GM11168 (cell line): Measurements from ENCODE around the gene FASN.

Experiments used
- in situ Hi-C: fragments of 300-500 bp; cut with MboI; formaldehyde crosslinking; loops from one replicate; pipeline ENCODE4 v1.12.0; 2022; ENCODE audit warnings: low sequenced_read_pairs; ENCODE audit not compliant: unreplicated experiment

FASN gene

DNA sequence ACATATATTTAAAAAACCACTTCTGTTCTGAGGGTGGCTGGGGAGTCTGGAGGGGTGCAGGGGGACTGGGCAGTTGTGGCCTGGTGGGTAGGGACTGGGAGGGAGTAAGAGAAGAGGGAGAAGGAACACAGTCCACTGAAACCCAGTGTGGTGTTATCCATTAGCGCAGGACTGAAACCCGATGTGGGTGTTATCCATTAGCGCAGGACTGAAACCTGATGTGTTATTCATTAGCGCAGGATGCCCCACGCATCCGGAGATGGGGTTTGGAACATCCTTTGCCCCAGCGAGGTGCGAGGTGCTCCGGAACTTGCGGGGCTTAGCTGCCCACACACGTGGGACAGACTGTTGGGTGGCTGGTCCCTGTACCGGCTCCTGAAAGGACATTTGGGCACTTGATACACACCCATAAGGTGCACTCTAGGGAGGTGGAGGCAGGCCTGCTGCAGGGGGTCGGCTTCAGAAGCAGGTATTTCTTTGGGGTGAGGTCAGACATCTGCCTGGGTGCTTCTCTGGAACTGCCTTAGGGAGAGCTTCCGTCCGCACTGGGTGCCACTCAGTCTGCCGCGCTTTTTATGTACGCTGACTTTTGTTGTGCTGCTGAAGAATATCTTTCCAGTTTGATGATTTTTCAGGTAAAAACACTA is 20.3 kb upstream of the FASN start:
- in situ Hi-C loops = no loop called here

DNA sequence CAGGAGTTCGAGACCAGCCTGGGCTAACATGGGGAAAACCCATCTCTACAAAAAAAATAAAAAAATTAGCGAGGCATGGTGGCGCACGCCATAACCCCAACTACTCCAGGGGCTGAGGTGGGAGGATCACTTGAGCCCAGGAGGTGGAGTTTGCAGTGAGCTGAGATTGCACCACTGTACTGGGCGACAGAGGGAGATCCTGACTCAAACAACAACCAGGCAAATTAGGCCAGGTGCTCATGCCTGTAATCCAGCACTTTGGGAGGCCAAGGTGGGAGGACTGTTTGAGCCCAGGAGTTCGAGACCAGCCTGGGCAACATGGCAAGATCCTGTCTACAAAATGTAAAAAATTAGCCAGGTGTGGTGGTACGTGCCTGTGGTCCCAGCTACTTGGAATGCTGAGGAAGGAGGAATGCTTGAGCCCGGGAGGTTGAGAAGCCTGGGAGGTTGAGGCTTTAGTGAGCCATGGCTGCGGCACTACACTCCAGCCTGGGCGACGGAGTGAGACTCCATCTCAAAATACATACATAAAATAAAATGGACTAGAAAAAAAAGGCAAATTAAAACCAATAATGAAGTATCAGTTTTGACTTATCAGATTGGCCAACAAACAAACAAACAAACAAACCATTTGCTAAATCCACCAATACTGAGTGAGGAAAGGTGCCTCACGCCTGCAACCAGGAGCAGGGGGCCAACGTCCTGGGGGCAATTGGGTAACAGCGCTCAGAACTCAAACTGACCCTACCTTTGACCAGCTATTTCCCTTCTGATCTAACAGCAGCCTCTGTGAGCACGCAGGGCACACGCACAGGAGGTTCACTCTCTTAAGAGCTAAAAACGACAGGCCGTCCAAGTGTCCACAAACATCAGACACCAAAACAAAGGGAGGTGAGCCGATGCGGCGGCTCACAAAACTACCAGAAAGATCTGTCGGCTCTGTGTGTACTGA is 19.4 kb upstream of the FASN start:
- in situ Hi-C loops = no loop called here

DNA sequence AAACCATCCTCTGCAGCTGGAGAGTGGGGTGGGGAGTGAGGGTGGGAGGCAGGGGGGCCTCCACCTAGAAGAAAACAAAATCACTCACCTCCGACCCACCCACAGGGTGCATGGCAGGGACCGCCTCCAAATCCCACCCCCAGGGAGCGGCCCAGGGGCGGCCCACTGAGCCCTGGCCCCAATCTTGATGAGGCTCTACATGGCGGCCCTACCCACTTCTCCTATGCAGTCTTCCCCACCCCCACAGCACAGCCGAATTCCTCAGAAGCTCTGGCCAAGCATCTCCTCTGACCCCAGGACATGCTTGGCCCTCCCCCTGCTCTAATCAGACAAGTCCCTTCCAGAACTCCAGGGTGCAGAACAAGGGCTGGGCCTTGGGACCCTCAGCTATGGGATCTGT is 18.2 kb upstream of the FASN start:
- in situ Hi-C loops = no loop called here

DNA sequence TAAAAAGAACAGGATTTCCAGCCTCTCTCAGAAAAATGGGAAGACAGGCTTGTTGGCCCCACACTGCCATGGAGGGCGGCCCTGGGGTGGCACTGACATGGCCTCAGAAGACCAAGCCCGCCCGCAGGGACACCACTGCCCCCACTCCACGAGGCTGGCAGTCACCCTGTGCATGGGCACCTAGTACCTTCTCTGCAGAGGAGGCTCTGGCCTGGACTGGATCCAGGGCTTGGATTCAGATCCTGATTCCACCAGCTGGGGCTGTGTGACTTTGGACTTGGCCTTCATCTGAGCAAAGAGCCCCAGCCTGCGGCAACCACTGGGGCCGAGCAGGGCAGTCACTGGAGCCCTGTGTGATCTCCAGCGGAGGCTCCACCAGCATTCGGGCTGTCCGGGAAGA is 16.8 kb upstream of the FASN start:
- in situ Hi-C loops = no loop called here

DNA sequence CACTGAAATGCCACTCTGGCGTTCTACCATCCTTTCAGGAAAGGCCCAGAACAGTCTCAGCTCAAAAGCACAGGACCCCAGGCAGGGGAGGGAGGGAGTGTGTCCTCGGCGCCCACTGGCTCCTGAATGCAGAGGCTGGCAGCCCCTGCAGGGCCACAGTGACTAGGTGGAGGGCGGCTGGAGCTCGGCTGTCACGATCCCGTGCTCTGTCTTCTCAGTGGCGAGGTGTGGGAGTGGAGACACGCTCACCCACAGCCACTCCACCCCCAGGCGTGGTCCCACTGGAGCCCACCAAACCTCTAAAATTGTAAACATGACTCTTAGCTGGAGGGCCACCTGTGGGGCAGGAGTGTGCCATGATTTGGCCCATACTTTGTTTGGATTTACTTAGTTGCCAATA is 16.4 kb upstream of the FASN start:
- in situ Hi-C loops = no loop called here

DNA sequence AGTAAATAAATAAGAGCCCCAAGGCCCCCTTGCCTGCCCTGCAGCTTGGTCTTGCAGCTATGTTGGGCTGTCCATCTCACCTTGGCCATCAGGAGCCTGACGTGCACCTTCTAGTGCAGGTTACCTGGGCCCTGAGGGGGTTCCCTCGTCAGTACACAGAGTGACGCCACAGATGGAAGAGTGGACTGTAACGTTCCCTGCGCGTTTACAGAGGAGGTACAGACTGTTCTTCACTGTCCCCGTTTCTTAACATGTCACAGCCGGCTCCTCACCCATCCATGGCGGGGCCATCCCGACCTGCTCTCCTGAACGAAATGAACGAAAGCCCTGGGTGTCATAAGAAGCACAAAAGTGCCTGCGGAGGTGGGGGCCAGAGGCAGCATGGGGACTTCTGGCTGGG is 15.9 kb upstream of the FASN start:
- in situ Hi-C loops = no loop called here

DNA sequence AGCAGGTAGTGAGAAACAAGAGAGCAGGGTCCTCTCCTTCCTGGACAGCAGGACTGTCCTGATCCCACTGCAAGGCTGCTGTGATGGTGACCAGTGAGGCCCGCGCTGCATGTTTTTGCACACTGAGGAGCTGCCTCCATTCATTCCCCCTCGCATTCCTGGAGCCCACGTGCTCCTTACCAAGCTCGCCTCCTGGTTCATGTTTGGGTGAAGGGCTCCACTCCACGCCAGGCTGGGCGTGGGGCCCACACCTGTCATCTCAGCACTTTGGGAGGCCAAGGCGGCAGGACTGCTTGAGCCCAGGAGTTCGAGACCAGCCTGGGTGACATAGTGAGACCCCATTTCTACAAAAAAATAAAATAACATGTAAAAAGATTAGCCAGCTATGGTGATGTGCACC is 15.4 kb upstream of the FASN start:
- in situ Hi-C loops = no loop called here

DNA sequence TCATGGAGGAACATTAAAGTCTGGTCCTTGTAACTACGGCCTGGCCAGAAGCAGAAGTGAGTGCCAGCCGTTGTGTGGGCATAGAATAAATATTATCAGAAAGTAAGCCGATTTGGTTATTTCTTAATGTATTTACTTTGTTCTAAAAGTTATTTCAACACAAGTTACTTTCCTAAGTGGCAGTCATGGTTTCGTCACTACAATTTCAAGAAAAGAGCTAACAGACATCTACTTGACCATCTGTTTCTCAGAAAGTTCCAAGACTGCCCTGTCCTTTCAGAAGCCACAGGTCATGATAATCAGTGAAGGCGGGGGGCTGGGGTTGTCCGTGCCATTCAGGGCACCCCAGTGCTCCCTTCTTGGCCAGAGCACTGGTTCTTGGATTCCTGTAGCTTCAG is 14.9 kb upstream of the FASN start:
- in situ Hi-C loops = no loop called here

DNA sequence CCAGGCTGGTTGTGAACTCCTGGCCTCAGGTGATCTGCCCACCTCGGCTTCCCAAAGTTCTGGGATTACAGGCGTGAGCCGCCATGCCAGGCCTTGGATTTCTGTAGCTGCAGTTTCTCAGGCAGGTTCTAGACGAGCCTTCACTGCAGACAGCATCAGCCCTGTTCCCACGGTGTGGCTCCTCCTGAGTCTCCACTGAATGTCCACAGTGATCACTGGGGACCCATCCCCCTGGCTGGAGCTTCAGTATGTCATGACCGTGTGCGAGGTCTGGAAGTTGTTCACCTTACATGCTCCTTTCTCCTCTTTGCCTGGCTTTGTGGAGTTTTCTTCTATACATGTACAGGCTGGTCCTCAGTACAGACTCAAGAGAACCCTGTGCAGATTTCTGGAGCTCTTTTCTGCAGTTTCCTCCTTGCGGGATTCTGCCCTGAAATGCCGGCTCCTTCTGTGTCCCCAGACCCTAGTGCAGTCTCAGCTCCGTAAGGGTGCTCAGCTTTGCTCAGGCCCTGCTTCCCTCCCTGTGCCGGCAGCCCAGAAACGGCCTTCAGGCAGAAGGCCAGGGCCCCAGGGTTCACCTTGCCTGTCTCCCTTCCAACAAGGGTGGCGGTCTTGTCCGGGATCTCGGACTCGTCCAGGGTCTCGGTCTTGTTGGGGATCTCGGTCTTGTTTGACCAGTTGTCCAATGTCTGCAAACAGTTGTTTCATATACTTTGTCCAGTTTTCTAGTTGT is 14.3 kb upstream of the FASN start:
- in situ Hi-C loops = no loop called here

DNA sequence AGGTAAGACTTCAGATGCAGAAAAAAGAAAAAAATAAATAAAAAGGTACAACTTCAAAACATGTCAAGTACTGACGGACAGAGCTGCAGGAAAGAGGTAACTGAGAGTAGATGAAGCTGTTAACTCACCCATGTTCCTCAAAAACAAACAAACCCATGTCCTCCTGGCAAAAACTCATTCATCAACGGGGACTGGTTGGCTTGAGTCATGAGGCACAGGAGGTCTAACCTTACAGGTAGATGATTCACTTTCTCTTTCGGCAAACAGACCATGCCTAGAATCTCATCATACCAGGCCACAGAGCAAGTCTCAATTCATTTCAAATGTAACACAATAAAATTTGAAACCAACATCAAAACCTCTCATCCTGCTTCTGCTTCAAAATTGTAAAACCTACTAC is 12.3 kb upstream of the FASN start:
- in situ Hi-C loops = no loop called here

DNA sequence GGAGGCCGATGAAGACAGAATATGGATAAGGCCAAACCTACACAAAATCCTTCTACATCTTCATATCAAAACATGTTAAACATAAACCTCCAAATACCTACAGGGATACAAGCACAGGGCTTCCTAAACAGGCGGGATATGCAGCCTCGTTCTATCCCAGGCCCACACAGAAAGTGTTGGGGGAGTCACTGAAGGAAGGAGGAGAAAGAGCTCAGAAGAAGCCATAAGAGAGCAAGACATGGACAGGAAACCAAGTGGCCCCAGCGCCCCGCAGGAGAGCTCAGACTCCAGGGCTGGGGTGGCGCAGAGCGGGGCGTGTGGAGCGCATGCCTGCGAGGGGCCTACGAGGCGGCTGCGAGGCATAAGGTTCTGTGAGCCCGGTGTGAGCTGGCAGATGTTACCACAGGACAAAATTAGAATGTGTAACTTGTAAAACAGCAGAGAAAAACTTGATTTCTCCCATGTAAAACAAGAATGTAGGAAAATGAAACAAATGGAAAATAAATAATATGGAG is 11.0 kb upstream of the FASN start:
- in situ Hi-C loops = no loop called here

DNA sequence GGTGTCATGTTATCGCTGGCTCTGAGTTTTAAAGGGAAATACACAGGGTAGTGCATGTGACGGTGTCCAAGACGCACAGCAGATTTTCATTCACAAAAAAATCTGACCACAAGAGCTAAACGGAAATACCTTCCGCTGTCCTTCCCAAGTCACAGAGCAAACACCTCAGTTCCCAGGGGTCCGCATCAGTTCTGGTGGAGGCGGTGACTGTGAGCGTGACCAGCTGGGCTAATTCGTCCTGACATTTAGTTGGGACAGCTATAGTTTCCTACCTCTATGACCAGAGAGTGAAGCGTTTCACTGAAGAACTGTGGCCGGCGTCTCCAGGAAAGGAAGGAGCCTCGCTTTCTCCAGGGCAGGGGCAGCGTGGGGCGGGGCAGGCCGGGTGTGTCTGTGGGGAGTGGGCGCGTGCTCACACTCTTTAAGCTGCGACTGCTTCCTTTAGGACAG is 10.5 kb upstream of the FASN start:
- in situ Hi-C loops = no loop called here

DNA sequence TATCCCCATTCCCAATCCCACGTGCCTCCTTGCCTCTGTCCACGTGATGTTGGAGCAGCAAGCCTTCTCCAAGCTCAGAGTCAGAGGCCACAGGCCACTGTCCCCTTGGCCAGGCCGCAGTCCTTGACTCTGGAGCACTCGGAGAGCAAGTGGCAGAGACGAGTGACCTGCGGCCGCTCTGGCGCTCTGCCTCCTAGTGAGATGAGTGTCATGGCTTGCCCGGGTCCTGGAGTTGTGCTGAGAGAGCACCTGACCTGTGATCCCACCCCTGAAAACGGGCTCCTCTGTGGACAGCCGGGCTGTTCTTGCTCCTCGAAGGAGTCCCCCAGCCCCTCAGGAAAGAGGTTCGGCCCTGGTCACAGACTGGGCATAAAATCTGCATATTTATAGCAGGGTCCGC is 10.0 kb upstream of the FASN start:
- in situ Hi-C loops = no loop called here

DNA sequence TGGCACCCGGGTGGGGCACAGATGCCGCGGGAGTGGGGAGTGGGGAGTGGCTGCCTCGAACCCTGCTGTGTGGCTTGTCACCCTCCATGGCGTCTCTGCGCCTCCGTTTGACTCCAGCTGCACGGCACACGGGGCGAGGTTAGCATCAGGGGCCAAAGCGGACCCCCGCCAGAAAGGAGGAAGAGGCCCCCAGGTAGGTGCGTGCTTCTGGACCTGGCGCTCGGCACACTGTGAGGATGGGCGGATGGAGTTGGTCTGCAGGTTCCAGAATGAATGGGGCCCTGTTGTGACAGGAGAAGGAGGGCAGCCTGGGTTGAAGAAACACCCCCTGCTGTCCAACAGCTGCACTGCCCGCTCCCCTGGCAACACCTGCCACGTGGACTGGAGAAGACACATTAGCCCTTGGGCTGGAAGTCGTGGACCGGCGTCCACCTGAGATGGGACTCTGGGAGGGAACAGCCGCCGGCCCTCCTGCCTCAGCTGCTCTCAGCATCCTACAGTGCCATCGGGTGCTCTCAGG is 9.4 kb upstream of the FASN start:
- in situ Hi-C loops = no loop called here

DNA sequence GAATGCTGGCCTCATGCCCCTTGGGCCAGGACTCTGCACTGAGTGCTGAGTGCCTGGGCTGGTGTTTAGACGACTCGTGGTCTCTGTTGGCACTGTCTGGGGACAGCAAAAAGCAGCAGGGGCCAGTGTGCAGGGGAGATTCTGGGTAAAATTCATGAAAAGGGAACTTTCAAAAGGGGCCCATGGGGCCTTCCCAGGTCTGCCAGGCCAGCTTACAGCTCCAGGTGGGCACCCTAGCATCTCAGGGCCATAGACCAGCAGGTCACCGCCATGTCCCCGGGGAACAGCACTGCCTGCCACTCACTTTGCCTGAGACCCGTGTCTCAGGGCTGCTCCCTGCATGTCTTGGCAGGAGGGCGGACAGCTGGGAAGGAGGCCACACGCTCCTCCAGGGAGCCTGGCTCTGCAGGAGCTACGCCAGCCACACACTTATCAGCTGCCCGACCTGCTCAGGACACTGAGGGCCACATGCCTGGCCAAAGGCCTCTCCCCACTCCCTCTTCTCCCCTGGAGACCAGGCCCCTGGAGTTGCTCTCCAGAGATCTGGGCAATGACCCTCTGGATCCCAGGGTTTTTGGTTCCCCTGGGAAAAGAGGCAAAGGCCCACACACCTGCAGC is 8.8 kb upstream of the FASN start:
- in situ Hi-C loops = no loop called here

DNA sequence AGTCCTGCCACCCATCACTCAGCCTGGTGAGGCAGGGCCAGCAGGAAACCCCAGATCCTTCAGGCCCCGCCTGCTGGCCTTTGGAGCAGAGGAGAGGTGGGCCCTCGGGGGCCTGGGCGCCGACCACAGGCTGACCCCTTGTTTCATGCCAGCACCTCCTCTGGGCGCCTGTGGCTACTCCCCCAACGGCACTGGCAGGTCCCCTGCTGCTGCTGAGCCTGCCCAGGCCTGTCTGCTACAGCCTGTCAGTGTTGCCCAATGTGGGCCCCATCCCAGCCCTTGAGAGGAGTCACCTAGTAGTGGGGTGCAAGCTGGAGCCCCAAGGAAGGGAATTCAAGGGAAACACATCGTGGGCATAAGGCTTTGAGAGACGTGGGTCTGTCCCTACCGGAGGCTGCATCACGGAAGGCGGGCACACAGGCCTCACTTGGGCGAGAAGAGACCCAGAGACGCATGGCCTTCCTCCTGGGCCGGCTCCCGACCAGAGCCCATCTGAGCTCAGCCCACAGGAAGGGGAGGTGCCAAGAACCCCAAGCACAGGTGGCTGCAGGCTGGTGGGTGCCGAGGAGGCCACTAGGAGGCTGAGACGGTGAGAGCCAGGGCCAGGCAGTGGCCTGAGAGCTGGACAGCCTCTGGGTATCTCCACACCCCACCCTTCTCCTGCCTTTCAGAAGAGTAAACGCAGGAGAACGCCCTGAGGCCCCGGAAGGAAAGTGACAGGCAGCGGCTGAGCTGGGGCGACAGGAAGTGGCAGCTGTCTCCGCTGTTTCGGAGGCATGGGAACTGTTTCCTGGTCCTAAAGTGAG is 8.0 kb upstream of the FASN start:
- in situ Hi-C loops = no loop called here

DNA sequence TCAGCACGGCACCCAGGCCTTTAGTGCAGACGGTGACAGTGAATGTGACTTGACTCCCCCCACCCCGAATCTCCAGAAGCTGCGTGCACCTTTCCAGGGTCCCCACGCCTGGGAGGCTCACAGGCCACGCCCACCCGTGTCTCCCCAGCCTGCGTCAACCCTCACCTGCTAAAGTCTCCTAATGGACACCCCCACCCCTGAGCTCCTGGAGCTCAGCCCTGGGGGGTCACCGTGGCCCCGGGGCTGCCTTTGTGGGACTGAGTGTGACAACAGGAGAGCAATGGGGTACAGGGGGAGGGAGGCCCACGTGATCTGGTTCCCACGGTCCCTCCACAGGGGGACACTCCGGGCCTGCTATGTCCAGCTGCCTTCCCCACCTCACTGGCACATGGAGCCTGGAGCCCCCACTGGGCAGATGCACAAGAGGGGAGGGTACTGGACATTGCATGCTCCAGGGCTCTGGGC is 7.4 kb upstream of the FASN start:
- in situ Hi-C loops = no loop called here

DNA sequence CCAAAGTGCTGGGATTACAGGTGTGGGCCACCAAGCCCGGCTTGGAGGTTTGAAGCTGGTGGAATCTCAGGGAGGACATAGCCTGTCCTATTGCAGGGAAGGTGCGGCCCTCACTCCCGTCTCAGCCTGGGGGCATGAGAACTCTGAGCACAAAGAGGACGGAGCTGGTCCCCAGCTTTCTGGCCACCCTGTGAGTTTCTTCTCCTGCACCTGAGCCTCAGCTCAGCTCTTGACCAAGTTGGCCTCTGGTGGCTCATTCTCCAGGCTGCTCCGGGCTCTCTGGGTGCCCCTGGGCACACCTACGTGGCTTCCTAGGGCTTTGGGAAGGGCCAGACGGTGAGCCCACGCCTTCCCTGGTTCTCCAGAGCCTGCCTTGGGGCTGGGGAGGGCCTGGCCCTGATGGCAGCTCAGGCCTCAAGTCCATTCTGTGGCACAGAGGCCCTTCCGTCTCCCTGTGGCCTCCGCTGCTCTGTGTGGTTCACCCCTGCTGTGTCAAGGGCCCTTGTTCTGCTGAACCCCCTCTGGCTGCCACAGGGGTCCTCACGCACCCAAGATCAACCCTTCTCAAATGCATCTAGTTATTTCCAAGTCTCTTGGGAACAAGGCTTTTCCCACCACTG is 6.9 kb upstream of the FASN start:
- in situ Hi-C loops = no loop called here
